ENCODE measurements around the gene ZRANB3. TPM values are rescaled to one million over a fixed set of nuclear protein-coding genes. Genes with fewer than 3 reads are reported as not detected.
"Not testable (repeated sequence)": the region's sequence is repeated elsewhere in the genome, so short reads cannot be mapped to it uniquely, and the experiment has no call there.

ZRANB3 gene
- total and polyA plus RNA-seq, 11 donors, result 0.69 to 4.1 (median 1.5) TPM

GRCh38 chr2:135299658-135300244, 231.3 kb downstream of the ZRANB3 start:
- ATAC-seq (no peak), DNase-seq (no peak)
- TF ChIP-seq POLR2A (IDR thresholded peaks at IDR 0.05), result no peak
- TF ChIP-seq CTCF (IDR thresholded peaks at IDR 0.05), result no peak
- intact Hi-C loops (cut with DNase I), result no loop called here
- 91 to 95% (median 93%) methylated on average over 1 of the region's 1 CpG for WGBS, 4 donors
- Histone ChIP-seq H3K9me3 (peaks cover 0 to 6% (median 0%) of the 10 kb centered on the region in 12 donors), H3K27ac (no peak overlapping the region), H3K36me3 (peaks cover 0 to 3% (median 0%) of the 10 kb centered on the region in 9 donors), H3K4me3 (no peak overlapping the region), H3K27me3 (no peaks in the 10 kb centered on the region), H3K4me1 (no peaks in the 10 kb centered on the region)

- H3K9me3 ChIP-seq, result peaks cover 0 to 6% (median 0%) of the 10 kb centered on the region in 12 donors
- WGBS, 4 donors, result 85 to 94% (median 89%) methylated on average over 2 of the region's 2 CpGs
- H3K27me3 ChIP-seq, result no peaks in the 10 kb centered on the region
- no peak overlapping the region for H3K4me3 ChIP-seq
- intact Hi-C loops (cut with DNase I), result no loop called here
- H3K4me1 ChIP-seq, result no peaks in the 10 kb centered on the region
- no peak for DNase-seq
- TF ChIP-seq POLR2A (IDR thresholded peaks at IDR 0.05) (no peak), CTCF (IDR thresholded peaks at IDR 0.05) (no peak)
- H3K36me3 ChIP-seq, result peaks cover 0 to 3% (median 0%) of the 10 kb centered on the region in 9 donors
- ATAC-seq, result no peak
- no peak overlapping the region for H3K27ac ChIP-seq
Measured at GRCh38 chr2:135299165-135299564, 231.9 kb downstream of the ZRANB3 start.

- H3K36me3 ChIP-seq; H3K27me3 ChIP-seq; H3K4me1 ChIP-seq; DNase-seq; H3K27ac ChIP-seq; intact Hi-C loops (cut with DNase I); ATAC-seq; H3K4me3 ChIP-seq: not testable (repeated sequence)
- peaks cover 0 to 28% (median 2%) of the 10 kb centered on the region in 12 donors for H3K9me3 ChIP-seq
Measured at GRCh38 chr2:135287121-135287520, 243.9 kb downstream of the ZRANB3 start.

- no peaks in the 10 kb centered on the region for H3K4me1 ChIP-seq
- DNase-seq, result no peak
- ATAC-seq, result no peak
- H3K9me3 ChIP-seq, result peaks cover 0 to 23% (median 2%) of the 10 kb centered on the region in 12 donors
- TF ChIP-seq POLR2A (IDR thresholded peaks at IDR 0.05) (no peak), CTCF (IDR thresholded peaks at IDR 0.05) (no peak)
- intact Hi-C loops (cut with DNase I), result no loop called here
- no peaks in the 10 kb centered on the region for H3K27me3 ChIP-seq
- H3K27ac ChIP-seq, result no peak overlapping the region
- H3K4me3 ChIP-seq, result no peak overlapping the region
- 56 to 68% (median 63%) methylated on average over 3 of the region's 3 CpGs for WGBS, 4 donors
- no peaks in the 10 kb centered on the region for H3K36me3 ChIP-seq
Measured at GRCh38 chr2:135285391-135285790, 245.6 kb downstream of the ZRANB3 start.

- H3K36me3 ChIP-seq, result no peaks in the 10 kb centered on the region
- WGBS, 4 donors, result 76 to 88% (median 84%) methylated on average over 1 of the region's 1 CpG
- TF ChIP-seq CTCF (IDR thresholded peaks at IDR 0.05), result no peak
- no peak for TF ChIP-seq POLR2A (IDR thresholded peaks at IDR 0.05)
- peaks cover 0 to 3% (median 0%) of the 10 kb centered on the region in 12 donors for H3K9me3 ChIP-seq
- H3K27ac ChIP-seq, result no peak overlapping the region
- H3K4me3 ChIP-seq, result no peak overlapping the region
- DNase-seq (no peak), ATAC-seq (no peak)
- no peaks in the 10 kb centered on the region for H3K4me1 ChIP-seq
- intact Hi-C loops (cut with DNase I), result no loop called here
- H3K27me3 ChIP-seq, result no peaks in the 10 kb centered on the region
Measured at GRCh38 chr2:135281379-135281778, 249.6 kb downstream of the ZRANB3 start.

Measured in heart left ventricle (tissue), 16 donors.